Measurements from ENCODE around the gene DHRS9.
A peak's percentile ranks its signal among the peaks of the same experiment; 100 is the strongest.

Gene DHRS9

GRCh38 chr2:169091761-169092519 lies 22.6 kb downstream of the DHRS9 start:
- H3K27ac ChIP-seq: no peak overlapping the region
- DNase-seq (ENCODE audit: low read depth, low spot score): peak; percentile 51

- no peak overlapping the region for H3K27ac ChIP-seq
- DNase-seq (ENCODE audit: low read depth, low spot score): no peak
Measured at GRCh38 chr2:169093535-169093934, 24.2 kb downstream of the DHRS9 start.

GRCh38 chr2:169094676-169095075 lies 25.3 kb downstream of the DHRS9 start:
- DNase-seq (ENCODE audit: low read depth, low spot score): no peak
- no peak overlapping the region for H3K27ac ChIP-seq

GRCh38 chr2:169095621-169096105 lies 26.3 kb downstream of the DHRS9 start:
- no peak overlapping the region for H3K27ac ChIP-seq
- peak; percentile 84 for DNase-seq (ENCODE audit: low read depth, low spot score)

- no peak for DNase-seq (ENCODE audit: low read depth, low spot score)
- H3K27ac ChIP-seq: no peak overlapping the region
Measured at GRCh38 chr2:169104848-169105247, 35.5 kb downstream of the DHRS9 start.

GRCh38 chr2:169105476-169105875 lies 36.1 kb downstream of the DHRS9 start:
- H3K27ac ChIP-seq: no peak overlapping the region
- DNase-seq (ENCODE audit: low read depth, low spot score): no peak

GRCh38 chr2:169106134-169106533 lies 36.8 kb downstream of the DHRS9 start:
- H3K27ac ChIP-seq: no peak overlapping the region
- DNase-seq (ENCODE audit: low read depth, low spot score): no peak

- no peak overlapping the region for H3K27ac ChIP-seq
- no peak for DNase-seq (ENCODE audit: low read depth, low spot score)
Measured at GRCh38 chr2:169106563-169107545, 37.5 kb downstream of the DHRS9 start.

GRCh38 chr2:169107645-169108044 lies 38.3 kb downstream of the DHRS9 start:
- no peak for DNase-seq (ENCODE audit: low read depth, low spot score)
- no peak overlapping the region for H3K27ac ChIP-seq

- DNase-seq (ENCODE audit: low read depth, low spot score): no peak
- no peak overlapping the region for H3K27ac ChIP-seq
Measured at GRCh38 chr2:169108099-169108884, 38.9 kb downstream of the DHRS9 start.

- peak; percentile 27 for DNase-seq (ENCODE audit: low read depth, low spot score)
- no peak overlapping the region for H3K27ac ChIP-seq
Measured at GRCh38 chr2:169109502-169110409, 40.4 kb downstream of the DHRS9 start.

GRCh38 chr2:169110419-169110818 lies 41.1 kb downstream of the DHRS9 start:
- H3K27ac ChIP-seq: no peak overlapping the region
- DNase-seq (ENCODE audit: low read depth, low spot score): no peak

GRCh38 chr2:169110916-169111315 lies 41.6 kb downstream of the DHRS9 start:
- no peak for DNase-seq (ENCODE audit: low read depth, low spot score)
- H3K27ac ChIP-seq: no peak overlapping the region

GRCh38 chr2:169112841-169113240 lies 43.5 kb downstream of the DHRS9 start:
- no peak for DNase-seq (ENCODE audit: low read depth, low spot score)
- no peak overlapping the region for H3K27ac ChIP-seq

- no peak overlapping the region for H3K27ac ChIP-seq
- DNase-seq (ENCODE audit: low read depth, low spot score): no peak
Measured at GRCh38 chr2:169114056-169114455, 44.7 kb downstream of the DHRS9 start.

GRCh38 chr2:169116327-169116726 lies 47.0 kb downstream of the DHRS9 start:
- no peak overlapping the region for H3K27ac ChIP-seq
- no peak for DNase-seq (ENCODE audit: low read depth, low spot score)

GRCh38 chr2:169116993-169117392 lies 47.6 kb downstream of the DHRS9 start:
- no peak overlapping the region for H3K27ac ChIP-seq
- no peak for DNase-seq (ENCODE audit: low read depth, low spot score)

- H3K27ac ChIP-seq: no peak overlapping the region
- no peak for DNase-seq (ENCODE audit: low read depth, low spot score)
Measured at GRCh38 chr2:169118060-169118459, 48.7 kb downstream of the DHRS9 start.

GRCh38 chr2:169119123-169119760 lies 49.9 kb downstream of the DHRS9 start:
- no peak overlapping the region for H3K27ac ChIP-seq
- no peak for DNase-seq (ENCODE audit: low read depth, low spot score)
